WI38 (cell line): ENCODE results near the gene PEX7.
A peak's percentile ranks its signal among the peaks of the same experiment; 100 is the strongest.

Experiments used
- H3K4me3 ChIP-seq: 2 replicates; pipeline ENCODE4 v1.5.1; 2011; ENCODE audit warnings: low read depth, mild to moderate bottlenecking, control low read depth, low read length
- CTCF ChIP-seq: IDR thresholded peaks from 2 replicates; pipeline ENCODE4 v1.5.1; 2012; ENCODE audit warnings: low read depth, mild to moderate bottlenecking, control low read depth, low read length

The PEX7 gene

GRCh38 chr6:136920216-136920615 lies 97.8 kb downstream of the PEX7 start:
- no peak overlapping the region for H3K4me3 ChIP-seq
- no peak for TF ChIP-seq CTCF

GRCh38 chr6:136920671-136921380 lies 98.4 kb downstream of the PEX7 start:
- peak overlapping the region; percentile 60 for H3K4me3 ChIP-seq
- TF ChIP-seq CTCF = no peak

- H3K4me3 ChIP-seq = peak overlapping the region; percentile 60
Observed at GRCh38 chr6:136921381-136921935, 99.1 kb downstream of the PEX7 start.

GRCh38 chr6:136921936-136922684 lies 99.7 kb downstream of the PEX7 start, which contains the start of gene SLC35D3:
TSS of gene SLC35D3 (plus strand) at chr6:136922301. CDS start at chr6:136922429, 128 bp downstream.
- H3K4me3 ChIP-seq = peak within 1 kb of the TSS; percentile 60
- no peak for TF ChIP-seq CTCF

More at GRCh38 chr6:136921381-136921935, 99.1 kb downstream of the PEX7 start:
- TF ChIP-seq CTCF = no peak

GRCh38 chr6:136922685-136923006 lies 100.3 kb downstream of the PEX7 start:
- peak overlapping the region; percentile 60 for H3K4me3 ChIP-seq
- TF ChIP-seq CTCF = no peak

GRCh38 chr6:136923116-136923953 lies 100.9 kb downstream of the PEX7 start:
- no peak for TF ChIP-seq CTCF
- H3K4me3 ChIP-seq = no peak overlapping the region
